ENCODE data around the gene CDHR3.
"Not testable (repeated sequence)": the region's sequence is repeated elsewhere in the genome, so short reads cannot be mapped to it uniquely, and the experiment has no call there.

The CDHR3 gene

GRCh38 chr7:106001196-106001595 is 38.1 kb downstream of the CDHR3 start:
- DNase-seq = no peak

GRCh38 chr7:106001886-106002285 is 38.8 kb downstream of the CDHR3 start:
- no peak for DNase-seq

GRCh38 chr7:106003525-106004064 is 40.5 kb downstream of the CDHR3 start:
- DNase-seq = no peak

GRCh38 chr7:106006906-106007305 is 43.8 kb downstream of the CDHR3 start:
- DNase-seq = no peak

GRCh38 chr7:106007796-106008195 is 44.7 kb downstream of the CDHR3 start:
- not testable (repeated sequence) for DNase-seq

GRCh38 chr7:106009503-106010226 is 46.6 kb downstream of the CDHR3 start:
- peak; percentile 76 for DNase-seq

- DNase-seq = no peak
These were observed 47.3 kb downstream of the CDHR3 start for GRCh38 chr7:106010331-106010730.

GRCh38 chr7:106010866-106011265 is 47.8 kb downstream of the CDHR3 start:
- DNase-seq = no peak

- DNase-seq = no peak
These were observed 49.1 kb downstream of the CDHR3 start for GRCh38 chr7:106012184-106012583.

- peak; percentile 15 for DNase-seq
These were observed 49.9 kb downstream of the CDHR3 start for GRCh38 chr7:106012935-106013439.

GRCh38 chr7:106015381-106016218 is 52.5 kb downstream of the CDHR3 start:
- DNase-seq = no peak

GRCh38 chr7:106016331-106016730 is 53.3 kb downstream of the CDHR3 start:
- no peak for DNase-seq

GRCh38 chr7:106017657-106018056 is 54.6 kb downstream of the CDHR3 start:
- no peak for DNase-seq

- no peak for DNase-seq
These were observed 55.8 kb downstream of the CDHR3 start for GRCh38 chr7:106018566-106019469.

GRCh38 chr7:106019470-106019820 is 56.4 kb downstream of the CDHR3 start:
- DNase-seq = no peak

- no peak for DNase-seq
These were observed 58.3 kb downstream of the CDHR3 start for GRCh38 chr7:106021151-106022067.

- DNase-seq = no peak
These were observed 59.2 kb downstream of the CDHR3 start for GRCh38 chr7:106022193-106022821.

- DNase-seq = no peak
These were observed 60.6 kb downstream of the CDHR3 start for GRCh38 chr7:106023369-106024322.

- no peak for DNase-seq
These were observed 63.0 kb downstream of the CDHR3 start for GRCh38 chr7:106026101-106026500.

- DNase-seq = no peak
These were observed 66.4 kb downstream of the CDHR3 start for GRCh38 chr7:106029451-106029850.
